Stimulated activated CD4-positive, alpha-beta T cell treated with anti-CD3 and anti-CD28 coated beads, Interleukin-1b, Interleukin-23, amount 100 ng/mL, for 24 hours (primary cell): Measurements from ENCODE around the gene NDUFB10.
"Not testable (repeated sequence)": the region's sequence is repeated elsewhere in the genome, so short reads cannot be mapped to it uniquely, and the experiment has no call there.

Experiments
- DNase-seq, 4 experiments: peaks; one replicate each; pipeline ENCODE4 v3.0.0-alpha.2; 2020; ENCODE audit warnings: low read depth in 4 of 4, low spot score in 1 of 4

Gene NDUFB10

DNA sequence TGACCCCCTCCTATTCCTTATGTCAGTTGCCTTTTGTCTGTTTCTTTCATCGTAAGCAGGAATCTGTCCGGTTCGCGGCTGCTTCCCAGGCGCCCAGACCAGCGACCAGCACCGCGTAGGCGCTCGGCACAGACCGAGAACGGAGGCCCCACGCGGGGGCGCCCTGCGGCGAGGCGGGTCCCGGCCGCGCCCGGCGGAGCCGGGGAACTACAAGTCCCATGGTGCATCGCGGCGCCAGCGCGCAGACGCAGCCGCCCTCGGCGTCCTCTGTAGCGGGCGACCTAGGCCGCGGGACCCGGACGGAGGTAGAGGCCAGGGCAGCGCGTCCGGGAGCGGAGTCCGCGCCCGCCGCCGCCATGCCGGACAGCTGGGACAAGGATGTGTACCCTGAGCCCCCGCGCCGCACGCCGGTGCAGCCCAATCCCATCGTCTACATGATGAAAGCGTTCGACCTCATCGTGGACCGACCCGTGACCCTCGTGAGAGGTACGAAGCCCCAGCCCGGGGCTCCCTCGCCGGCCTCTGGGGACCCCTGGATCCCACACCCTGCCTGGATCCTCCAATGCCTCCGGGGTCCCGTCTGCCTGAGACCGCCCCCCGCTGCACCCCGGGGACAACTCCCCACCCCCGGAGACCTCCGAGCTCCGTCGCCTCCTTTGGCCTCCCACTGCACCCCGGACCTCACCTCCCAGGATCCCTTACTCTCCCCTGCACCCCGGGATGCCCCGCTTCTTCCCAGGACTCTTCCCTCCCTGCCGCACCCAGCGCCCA lies at the start of gene NDUFB10:
Gene NDUFB10, plus strand, starts transcription at position 270 of the 771 bp plus-strand sequence. Its CDS starts 87 bp downstream, at position 357.
- peak; percentile 83 to 91 (median 91) for DNase-seq

DNA sequence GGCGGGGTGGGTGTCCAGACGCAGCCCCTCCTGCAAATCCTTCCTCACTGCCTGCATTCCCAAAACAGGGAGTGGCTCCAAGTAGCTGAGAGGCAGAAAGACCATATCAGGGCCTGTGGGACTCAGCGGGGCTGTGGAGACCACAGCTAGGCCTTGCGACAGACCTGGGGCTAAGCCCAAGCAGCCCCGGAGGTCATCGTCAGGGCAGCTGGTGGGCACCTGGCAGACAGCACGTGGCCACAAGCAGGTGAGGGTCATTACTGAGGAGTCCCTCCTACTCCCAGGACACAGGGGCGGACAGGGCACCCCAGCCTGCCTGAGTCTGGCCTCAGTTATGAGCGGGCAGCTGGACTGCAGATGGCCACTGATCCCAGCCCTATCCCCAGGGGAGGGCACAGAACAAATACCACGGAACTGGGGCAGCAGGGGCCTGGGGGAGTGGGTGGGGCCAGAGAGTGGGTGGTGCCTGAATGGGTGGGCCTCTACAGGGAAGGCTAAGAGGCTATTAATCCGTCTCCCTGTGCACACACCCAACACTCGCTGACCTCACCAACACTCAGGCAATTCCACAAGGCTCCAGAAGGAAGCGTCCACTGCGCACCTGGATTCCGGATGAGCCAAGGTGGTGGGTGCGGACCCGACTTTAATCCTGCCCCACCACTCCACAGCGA lies 49.6 kb upstream of the NDUFB10 start:
- DNase-seq, result no peak

DNA sequence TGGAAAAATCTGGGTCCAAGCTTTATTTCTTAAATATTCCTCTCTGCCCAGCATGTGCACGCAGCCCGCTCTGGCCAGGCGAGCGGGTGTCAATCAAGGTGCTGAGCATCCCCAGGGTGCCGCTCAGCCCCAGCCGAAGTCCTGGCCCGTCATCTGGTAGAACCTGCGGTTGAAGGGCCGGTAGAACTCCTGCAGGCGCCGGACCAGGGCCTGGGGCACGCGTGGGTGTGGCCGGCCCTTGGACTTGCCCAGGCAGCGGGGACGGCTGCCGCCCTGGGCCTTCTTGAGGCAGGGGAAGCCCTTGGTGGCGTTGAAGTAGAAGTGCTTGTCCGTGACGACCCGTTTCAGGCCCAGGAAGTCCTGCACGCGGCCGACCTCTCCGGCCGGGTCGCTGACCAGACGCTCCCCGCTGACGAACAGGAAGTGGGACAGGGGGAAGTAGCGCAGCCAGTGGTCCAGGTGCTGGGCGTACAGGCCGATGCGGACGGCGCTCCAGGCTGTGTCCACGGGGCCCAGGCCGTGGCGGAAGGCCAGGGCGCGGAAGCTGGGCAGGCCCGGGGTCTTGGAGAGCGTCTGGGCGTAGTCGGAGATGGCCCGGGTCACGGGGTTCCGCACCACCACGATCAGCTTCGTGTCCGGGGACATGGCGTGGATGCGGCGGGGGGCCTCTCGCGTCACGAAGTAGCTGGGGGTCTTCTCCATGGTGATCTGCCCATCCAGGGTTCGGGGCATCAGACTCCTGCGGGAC lies 47.7 kb upstream of the NDUFB10 start:
- no peak for DNase-seq

DNA sequence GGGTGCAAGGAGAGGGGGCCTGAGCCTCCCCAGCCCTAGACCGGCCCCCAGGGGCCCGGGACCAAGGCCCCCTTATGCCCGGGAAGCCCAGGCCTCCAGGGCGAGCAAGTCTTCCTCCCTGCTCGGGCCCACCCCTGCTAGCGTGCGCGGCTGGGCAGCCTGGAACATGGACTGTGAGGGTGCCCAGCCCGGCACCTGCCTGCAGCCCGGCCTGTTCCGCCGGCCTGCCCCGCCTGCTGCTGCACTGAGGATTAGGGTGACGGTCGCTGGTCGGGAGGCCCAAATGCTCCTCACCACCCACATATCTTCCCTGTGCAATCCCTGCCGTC lies 47.2 kb upstream of the NDUFB10 start:
- no peak for DNase-seq

DNA sequence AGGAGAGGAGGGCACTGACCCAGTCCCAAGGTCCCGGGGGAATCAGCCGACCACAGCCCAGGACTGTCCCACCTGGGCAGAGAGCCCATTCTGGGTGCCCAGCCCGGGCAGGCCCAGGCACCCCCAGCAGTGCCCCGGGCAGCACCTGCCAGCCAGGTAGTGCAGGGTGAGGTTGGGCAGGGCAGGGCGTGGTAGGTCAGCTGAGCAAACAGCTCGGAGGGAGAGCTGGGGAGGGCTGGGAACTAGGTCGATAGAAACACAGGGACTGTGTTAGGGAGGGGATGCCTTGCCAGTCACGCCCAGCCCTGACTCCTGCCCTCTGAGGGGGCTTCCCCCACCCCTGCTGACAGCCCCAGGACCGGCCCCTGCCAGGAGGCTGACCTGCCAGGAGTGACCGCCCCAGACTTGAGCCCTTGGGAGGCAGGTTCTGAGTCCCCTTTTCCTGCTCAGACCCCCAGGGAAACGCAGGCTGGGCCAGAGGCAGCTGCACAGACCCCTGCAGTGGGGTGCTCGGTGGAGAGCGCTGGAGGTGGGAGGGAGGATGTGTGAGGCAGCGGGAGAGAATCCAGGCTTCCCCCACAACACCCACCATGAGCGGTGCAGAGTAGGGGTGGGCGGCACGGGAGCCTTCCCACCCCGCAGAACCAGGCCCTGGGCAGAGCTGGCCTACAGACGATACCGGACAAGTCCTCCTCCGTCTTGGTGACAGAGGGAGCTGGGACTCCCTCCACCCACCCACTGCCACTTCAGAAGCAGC lies 45.8 kb upstream of the NDUFB10 start:
- no peak for DNase-seq

DNA sequence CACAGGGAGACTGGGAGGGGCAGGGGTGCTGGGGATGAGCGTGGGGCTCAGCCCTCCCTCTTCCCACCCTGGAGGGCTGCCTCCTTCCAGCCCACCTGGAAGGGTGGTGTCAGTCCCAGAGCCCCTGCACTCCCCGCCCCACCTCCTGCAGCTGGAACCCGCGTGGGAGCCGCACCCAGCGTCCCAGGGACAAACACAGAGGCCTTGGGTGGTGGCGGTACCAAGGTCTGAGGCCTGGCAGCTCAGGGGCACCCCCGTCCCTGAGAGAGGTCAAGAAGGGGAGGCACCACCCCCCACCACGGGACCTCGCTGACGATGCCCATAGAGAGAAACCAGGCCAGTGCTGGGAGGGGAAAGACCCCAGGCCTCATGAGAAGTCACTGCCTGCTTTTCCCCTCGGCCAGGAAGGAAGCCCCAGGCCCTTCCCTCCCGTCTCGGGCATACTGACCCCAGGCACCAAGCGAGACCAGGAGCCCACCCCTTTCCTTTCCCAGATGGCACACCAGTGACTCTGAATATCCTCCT lies 45.2 kb upstream of the NDUFB10 start:
- no peak for DNase-seq

DNA sequence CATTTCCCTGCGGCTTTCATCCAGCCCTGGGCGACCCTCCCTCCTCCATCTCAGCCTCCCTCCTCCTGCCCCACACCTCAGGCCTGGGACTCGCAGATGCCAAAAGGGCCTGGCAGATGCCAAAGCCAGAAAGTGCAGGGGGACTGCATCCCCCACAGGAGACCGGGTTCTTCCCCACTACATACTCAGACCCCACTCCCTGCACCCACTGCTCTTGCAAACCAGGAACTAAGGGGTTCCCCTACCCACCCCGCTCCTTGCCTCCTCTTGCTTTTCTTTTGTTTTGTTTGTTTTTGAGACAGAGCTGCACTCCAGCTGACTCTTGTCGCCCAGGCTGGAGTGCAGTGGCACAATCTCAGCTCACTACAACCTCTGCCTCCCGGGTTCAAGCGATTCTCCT lies 44.4 kb upstream of the NDUFB10 start:
- no peak for DNase-seq

DNA sequence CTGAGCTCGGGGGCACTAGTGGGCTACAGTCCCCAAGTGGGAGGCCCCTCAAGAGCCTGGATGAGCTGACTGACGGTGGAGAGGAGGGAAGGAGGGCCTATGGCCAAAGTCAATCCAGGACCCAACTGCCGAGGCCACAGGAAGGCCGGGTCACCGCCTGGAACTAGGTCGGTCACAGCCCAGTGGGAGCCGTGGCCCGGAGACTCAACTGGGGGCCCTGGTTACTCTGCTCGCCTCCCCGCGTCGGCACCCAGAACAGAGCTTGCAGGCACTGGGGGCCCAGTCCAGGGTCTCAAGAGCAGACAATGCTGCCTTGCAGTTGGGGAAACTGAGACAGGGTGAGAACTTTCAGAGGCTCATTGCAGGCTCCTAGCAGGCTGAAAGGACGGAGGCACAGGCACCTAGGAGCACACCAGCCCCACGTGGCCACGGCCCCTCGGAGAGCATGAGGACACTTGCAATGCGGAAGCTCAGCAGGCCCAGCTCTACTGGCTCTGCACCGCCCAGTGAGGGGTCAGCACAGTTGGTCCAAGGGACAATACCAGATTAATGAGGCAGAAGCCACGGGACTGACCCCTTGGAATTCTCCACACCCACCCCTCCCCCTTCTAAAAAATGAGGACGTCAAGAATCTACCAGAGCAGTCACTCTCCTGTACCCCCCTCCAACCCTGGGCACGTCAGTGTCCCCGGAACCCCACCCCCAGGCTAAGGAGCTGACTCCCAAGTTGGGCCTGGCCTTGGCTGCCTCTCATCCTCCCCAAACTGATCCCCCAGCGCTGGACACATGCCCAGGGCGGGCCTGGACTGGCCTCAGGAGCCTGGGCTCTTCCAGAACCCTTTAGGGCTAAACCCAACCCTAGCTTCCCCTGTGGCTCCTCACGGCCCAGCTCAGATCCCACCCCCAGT lies 43.4 kb upstream of the NDUFB10 start:
- DNase-seq, result no peak

DNA sequence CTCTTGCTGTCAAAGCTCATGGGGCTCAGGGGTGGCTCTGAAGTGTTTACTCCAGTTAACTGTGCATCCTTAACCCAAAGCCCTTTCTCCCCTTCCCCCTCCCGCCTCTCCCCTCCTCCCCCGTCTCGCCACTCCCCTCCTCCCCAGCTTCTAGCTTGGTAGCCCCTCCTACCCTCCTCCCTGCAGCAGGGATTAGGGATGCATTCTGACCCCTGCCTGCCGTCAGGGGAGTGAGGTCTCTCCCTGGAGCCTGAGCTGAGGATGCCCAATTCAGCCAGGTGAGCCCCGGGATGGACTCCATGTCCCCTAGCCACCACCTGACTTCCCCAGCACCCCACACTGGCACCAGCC lies 42.7 kb upstream of the NDUFB10 start:
- no peak for DNase-seq

DNA sequence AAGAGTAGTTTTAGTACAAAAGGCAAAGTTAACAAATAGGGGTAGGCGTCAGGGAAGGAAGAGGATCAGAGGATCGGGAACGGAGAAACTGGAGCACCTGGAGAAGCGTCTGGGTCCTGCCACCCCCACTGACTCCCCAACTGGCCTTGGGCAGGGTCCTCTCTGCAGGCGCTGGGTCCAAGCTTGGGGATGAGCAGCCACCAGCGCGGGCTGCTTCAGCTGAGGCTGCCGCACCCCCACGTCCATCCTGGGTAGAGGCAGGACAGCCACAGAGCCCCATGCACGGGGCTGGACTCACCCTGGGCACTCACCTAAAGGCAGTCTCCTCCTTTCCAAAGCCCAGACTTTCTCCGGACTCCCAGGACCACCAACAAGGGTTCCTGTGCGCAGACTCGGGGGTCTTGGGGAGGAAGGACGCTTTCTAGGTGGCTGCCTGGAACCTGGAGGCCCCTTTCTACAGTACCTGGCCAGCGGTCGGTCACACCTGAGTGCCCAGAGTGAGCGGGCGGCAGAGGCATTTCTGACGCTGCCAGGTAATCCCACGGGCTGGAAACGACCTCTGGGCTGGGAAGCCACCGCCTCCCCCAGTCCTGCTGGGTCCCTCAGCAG lies 42.2 kb upstream of the NDUFB10 start:
- no peak for DNase-seq

DNA sequence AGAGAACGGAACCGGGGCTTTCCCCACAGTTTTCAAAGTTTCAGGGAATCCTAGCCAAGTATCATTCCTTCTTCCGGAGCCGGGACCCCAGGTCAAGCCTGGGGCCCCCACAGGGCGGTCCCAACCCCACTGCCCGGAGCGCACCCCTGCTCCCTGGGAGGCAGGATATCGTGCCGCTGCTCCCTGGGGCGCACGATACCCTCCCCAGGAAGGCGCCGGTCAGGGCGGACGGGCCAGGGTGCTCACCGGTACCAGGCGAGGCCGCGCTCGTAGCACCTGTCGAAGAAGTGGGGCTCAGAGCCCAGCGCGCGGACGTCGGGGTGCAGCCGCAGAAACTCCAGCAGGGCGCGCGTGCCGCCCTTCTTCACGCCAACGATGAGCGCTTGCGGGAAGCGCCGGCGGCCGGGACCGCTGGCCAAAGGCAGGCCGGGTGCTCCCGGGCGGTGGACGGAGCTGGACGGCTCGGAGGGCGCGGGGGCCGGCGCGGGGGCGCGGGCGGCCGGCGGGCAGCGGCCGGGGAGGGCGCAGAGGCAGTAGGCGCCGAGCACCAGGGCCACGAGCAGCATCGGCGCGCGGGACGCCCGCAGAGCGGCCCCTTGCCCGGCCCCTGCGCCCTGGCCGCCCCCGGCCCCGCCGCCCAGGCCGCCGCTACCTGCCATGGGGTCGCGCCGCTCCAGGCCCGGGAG lies 41.5 kb upstream of the NDUFB10 start:
- DNase-seq, result no peak

DNA sequence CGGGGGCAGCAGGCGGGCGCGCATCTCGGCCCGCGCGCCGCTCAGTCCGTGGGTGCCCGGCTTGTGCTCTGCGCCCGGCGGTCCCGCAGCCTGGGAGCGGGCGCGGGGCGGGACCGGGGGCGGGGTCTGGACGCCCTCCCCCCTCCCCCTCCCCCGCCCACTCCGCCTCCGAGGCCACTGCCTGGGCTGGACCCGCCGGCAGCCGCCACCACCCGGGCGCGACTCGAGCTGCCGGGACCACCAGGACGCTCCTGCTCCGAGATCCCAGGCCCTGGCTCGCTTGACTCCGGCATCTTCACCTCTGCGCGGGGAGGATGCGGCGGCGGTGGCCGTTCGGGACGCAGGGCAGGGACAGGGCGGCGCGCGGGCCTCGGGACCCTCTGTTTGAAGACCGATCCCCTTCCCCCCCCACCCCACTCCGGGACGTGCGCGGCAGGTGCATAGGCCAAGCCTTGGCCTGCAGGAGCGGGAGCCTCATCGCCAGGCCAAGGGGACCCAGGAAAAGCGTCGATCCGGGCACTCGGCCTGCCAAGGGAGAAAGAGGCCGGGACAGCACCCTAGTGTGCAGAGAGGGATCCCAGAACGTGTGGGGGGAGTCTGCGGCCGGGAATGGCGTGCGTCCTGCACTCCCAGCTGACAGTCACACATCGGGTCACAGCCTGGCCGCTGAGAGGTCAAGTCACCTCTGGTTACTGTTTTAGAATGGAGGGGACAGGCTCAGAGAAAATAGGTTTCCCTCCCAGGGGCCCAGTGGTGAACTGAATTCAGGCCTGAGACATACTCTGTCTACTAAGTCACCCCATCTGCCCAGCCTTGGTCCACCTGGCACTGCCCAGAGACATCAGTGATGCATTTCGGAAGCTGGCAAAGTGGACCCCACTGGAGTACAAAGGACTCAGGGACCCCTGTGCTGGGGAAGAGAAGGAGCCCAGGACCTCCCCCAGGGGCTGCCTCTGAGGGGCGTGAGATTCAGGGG lies 40.7 kb upstream of the NDUFB10 start, which contains the start of gene HS3ST6:
Gene HS3ST6, minus strand, starts transcription at position 65 of the 976 bp plus-strand sequence. CDS start 92 bp downstream, outside the sequence.
- DNase-seq, result no peak

DNA sequence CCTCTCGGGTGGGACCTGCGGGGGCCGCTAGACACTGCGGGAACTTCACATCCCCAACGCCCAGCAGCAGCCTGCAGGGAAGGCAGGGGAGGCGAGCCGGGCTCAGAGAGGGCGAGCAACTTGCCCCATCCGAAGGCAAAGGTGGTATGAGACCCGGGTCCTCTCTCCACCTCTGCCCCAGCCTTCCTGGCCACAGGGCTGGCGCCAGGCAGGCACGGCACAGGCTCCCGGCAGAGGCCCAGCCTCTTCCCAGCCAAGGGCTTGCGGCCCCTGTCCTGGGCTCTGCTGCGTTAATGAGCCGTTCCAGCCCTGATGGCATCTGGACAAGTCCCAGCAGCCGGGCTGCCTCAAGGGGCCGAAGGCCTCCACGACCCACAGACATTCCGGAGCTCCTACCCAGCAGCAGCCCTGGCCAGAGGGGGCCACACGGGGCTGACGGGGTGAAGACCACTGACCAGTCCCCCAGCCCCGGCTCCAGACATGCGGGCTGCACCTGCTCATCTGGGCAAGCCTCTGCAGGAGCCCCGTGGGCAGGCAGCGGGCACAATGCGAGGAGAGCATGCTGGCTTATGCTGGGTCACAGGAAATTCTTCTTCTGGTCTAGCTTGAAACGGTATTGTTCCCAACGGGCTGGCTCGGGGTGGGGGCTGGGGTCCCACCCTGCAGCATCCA lies 39.9 kb upstream of the NDUFB10 start:
- no peak for DNase-seq

DNA sequence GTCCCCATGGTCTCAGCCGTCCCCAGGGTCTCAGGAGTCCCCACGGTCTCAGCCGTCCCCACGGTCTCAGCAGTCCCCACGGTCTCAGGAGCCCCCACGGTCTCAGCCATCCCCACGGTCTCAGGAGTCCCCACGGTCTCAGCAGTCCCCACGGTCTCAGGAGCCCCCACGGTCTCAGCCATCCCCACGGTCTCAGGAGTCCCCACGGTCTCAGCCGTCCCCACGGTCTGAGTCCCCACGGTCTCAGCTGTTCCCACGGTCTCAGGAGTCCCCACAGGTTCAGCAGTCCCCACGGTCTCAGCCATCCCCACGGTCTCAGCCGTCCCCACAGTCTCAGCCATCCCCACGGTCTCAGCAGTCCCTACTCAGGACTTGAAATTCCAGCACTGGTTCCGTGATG lies 39.2 kb upstream of the NDUFB10 start:
- DNase-seq, result not testable (repeated sequence)

DNA sequence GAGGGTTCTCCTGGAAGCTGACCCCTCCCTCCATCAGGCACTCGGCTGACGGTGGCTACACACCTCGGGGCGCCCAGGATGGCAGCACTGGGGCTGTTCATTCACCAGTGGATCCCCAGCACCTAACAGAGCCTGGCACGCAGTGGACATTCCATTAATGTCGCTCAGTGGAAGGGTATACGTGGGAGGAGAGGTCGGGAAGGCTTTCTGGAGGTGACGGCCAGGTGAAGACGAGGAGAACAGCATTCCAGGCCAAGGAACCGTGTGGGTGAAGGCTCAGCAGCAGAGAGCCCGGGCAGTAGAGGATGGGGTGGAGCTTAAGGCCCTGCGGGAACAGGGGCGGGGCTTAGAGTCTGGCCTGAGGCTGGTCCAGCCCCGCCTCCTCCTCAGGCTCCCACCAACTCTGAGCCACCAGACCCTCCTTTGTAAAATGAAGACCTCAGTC lies 38.6 kb upstream of the NDUFB10 start:
- no peak for DNase-seq

DNA sequence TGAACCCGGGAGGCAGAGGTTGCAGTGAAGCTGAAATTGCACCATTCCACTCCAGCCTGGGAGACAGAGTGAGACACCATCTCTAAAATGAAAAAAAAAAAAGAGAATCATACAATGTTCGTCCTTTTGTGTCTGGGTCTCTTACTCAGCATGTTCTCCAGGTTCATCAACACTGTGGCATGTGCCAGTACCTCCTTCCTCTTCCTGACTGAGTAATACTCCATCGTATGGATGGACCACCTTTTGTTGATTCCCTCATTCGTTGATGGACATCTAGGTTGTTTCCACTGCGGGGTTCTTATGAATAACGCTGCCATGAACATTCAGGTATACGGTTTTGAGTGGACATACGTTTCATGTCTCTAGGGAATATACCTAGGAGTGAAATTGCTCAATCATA lies 37.0 kb upstream of the NDUFB10 start:
- no peak for DNase-seq

DNA sequence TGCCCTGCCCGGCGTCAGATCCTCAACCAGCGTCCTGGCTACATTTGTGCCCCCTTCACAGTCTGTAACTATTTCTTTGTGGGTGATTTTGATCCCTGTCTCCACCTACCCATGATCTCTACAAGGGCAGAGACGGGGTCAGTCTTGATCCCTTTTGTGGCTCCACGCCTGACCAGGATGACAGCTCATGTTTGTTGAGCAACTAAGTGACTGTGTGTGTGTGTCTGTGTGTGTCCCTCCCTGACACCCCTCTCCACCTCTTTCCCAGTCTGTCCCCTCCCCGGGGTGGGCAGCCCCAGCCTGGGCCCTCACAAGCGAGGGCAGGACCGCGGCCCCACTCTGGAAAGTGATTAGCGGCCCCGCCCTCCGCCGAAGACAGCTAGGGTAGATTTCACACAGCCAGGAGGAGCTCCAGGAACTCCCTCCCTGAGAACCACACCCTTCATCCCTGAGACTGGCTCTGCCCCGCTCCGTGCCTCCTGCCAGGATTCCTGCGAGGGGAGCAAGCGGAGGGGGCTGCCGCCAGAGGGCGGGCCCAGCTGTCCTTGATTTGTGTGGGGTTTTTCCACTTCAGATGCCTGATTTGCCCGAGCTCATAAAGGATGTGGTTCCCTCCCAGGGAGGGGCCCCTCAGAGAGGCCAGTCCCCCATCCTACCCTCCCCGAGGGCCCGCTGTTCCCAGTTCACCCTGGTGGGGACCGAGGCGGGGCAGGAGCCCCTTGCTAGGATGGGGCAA lies 35.9 kb upstream of the NDUFB10 start:
- no peak for DNase-seq
